Measurements from ENCODE around the gene KIAA1549.

The KIAA1549 gene

DNA sequence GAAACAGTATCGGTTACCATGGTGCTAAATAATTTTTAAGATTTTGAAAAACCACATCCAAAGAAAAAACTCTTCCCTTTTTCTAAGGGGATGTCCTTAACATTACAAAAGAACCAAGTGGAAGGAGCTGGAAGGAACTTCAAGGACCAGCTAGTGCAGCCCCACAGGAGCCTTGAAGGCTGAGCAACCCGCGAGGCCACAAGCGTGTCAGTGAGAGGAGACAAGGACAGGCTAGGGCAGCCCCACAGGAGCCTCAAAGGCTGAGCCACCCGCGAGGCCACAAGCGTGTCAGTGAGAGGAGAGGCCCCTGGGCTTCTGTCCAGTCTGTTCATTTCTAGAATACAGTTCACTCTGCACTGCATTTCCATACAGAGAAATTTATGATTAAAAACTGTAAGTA lies 103.1 kb downstream of the KIAA1549 start:
- no peaks in the 10 kb centered on the region for H3K9me3 ChIP-seq (ENCODE audit: control insufficient read depth, low read length)
- H3K9ac ChIP-seq (ENCODE audit: low read length): no peak overlapping the region
- DNase-seq (ENCODE audit: low read depth): no peak
- H3K4me1 ChIP-seq (ENCODE audit: control insufficient read depth, insufficient read depth, low read length): peaks cover 8% of the 10 kb centered on the region
- no peaks in the 10 kb centered on the region for H3K36me3 ChIP-seq (ENCODE audit: control insufficient read depth, insufficient read depth, low read length, severe bottlenecking)
- H3K4me3 ChIP-seq (ENCODE audit: low read length): no peak overlapping the region
- H3K27me3 ChIP-seq (replicated peaks; ENCODE audit: control insufficient read depth, insufficient read depth, low read length): no peaks in the 10 kb centered on the region

DNA sequence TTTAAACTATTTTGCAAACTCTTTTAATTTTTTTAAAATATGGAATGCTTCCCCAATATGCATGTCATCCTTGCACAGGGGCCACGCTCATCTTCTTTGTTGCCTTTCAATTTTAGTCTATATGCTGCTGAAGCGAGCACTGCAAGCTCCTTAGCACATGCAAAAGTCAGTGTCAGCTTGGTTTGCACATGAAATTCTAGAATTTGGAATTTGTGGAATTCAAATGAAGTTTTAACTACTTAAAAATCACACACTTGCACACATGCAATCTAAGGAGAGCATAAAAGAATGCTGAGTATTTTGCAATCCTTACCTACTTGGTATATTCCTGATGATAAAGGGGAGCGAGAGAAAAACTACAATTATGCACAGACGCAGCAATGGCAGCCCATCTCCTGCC lies 104.9 kb downstream of the KIAA1549 start:
- peak; percentile 29 for DNase-seq (ENCODE audit: low read depth)

DNA sequence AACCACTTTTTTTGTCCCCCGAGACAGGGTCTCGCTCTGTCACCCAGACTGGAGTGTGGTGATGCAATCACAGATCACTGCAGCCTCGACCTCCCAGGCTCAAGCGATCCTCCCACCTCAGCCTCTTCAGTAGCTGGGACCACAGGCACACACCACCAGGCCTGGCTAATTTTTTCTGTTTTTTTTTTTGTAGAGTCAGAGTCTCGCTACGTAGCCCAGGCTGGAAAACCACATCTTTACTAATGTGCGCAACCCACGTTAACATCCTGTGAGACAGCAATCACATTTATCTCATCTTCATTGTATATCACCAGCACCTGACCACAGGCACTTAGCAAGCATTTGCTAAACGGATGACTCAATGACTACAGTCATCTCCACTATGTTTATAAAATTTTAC lies 105.4 kb downstream of the KIAA1549 start:
- Histone ChIP-seq H3K27me3 (replicated peaks; ENCODE audit: control insufficient read depth, insufficient read depth, low read length) (no peaks in the 10 kb centered on the region), H3K36me3 (ENCODE audit: control insufficient read depth, insufficient read depth, low read length, severe bottlenecking) (no peaks in the 10 kb centered on the region), H3K9ac (ENCODE audit: low read length) (no peak overlapping the region), H3K4me3 (ENCODE audit: low read length) (no peak overlapping the region), H3K9me3 (ENCODE audit: control insufficient read depth, low read length) (no peaks in the 10 kb centered on the region), H3K4me1 (ENCODE audit: control insufficient read depth, insufficient read depth, low read length) (peaks cover 1% of the 10 kb centered on the region)
- peak; percentile 48 for DNase-seq (ENCODE audit: low read depth)

More for the DNA sequence above, 104.9 kb downstream of the KIAA1549 start:
- Histone ChIP-seq H3K9ac (ENCODE audit: low read length) (no peak overlapping the region), H3K36me3 (ENCODE audit: control insufficient read depth, insufficient read depth, low read length, severe bottlenecking) (no peaks in the 10 kb centered on the region), H3K4me1 (ENCODE audit: control insufficient read depth, insufficient read depth, low read length) (peaks cover 5% of the 10 kb centered on the region), H3K4me3 (ENCODE audit: low read length) (no peak overlapping the region), H3K9me3 (ENCODE audit: control insufficient read depth, low read length) (no peaks in the 10 kb centered on the region), H3K27me3 (replicated peaks; ENCODE audit: control insufficient read depth, insufficient read depth, low read length) (no peaks in the 10 kb centered on the region)

DNA sequence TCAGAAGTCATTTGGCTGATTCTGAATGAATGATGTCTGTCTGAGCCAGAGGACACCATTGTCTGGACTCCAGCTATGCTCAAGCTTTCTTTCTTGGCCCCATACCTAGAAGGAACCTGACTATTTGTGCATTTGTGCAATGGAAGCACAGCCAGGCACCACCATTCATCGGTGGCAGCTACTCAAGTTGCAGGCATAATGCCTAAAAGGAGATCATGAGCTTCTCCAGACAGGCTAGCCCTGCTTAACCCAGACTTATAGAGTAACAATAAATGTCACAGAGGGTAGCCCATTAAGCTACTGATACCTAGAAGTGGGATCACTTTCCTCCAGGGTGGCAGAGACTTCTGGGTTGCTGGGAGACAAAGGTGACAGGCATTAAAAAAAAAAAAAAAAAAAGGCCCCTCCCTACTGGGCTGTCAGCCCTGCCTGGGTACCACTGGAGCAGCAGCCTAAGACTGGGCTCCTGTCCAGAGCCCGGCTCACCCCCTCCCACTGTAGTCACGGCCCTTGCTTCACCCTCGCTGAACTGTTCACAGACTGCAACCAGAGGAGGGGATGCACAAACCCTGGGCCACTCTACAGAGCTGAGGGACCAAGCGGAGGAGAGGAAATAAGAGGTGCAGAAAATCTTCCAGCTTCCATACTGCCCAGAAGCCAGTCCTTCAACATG lies 107.8 kb downstream of the KIAA1549 start:
- no peak overlapping the region for H3K4me3 ChIP-seq (ENCODE audit: low read length)
- no peaks in the 10 kb centered on the region for H3K36me3 ChIP-seq (ENCODE audit: control insufficient read depth, insufficient read depth, low read length, severe bottlenecking)
- no peaks in the 10 kb centered on the region for H3K4me1 ChIP-seq (ENCODE audit: control insufficient read depth, insufficient read depth, low read length)
- no peak for DNase-seq (ENCODE audit: low read depth)
- H3K9ac ChIP-seq (ENCODE audit: low read length): no peak overlapping the region
- H3K27me3 ChIP-seq (replicated peaks; ENCODE audit: control insufficient read depth, insufficient read depth, low read length): no peaks in the 10 kb centered on the region
- no peaks in the 10 kb centered on the region for H3K9me3 ChIP-seq (ENCODE audit: control insufficient read depth, low read length)

DNA sequence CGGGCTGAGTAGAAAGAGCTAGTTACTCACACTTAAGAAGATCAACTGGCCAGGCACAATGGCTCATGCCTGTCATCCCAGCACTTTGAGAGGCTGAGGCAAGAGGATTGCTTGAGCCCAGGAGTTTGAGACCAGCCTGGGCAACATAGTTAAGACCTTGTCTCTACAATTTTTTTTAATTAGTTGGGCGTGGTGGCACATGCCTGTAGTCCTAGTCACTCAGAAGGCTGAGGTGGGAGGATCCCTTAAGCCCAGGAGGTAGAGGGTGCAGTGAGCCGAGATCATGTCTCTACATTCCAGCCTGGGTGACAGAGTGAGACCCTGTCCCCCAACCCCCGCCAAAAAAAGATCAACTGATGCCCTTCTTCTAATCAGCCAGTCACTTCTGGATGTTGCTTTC lies 108.6 kb downstream of the KIAA1549 start:
- no peak overlapping the region for H3K9ac ChIP-seq (ENCODE audit: low read length)
- H3K9me3 ChIP-seq (ENCODE audit: control insufficient read depth, low read length): no peaks in the 10 kb centered on the region
- H3K27me3 ChIP-seq (replicated peaks; ENCODE audit: control insufficient read depth, insufficient read depth, low read length): no peaks in the 10 kb centered on the region
- DNase-seq (ENCODE audit: low read depth): peak; percentile 27
- H3K4me3 ChIP-seq (ENCODE audit: low read length): no peak overlapping the region
- H3K4me1 ChIP-seq (ENCODE audit: control insufficient read depth, insufficient read depth, low read length): no peaks in the 10 kb centered on the region
- H3K36me3 ChIP-seq (ENCODE audit: control insufficient read depth, insufficient read depth, low read length, severe bottlenecking): no peaks in the 10 kb centered on the region

DNA sequence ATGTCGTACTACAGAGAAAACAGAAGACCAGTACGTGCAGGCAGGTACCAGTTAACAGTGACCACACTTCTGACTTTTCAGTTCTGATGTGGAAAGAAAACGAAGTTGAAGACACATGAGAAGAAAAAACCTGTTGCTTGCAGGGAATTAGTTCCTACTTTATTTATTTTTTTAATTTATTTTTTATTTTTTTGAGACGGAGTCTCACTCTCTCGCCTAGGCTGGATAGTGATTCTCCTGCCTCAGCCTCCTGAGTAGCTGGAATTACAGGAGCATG lies 109.4 kb downstream of the KIAA1549 start:
- Histone ChIP-seq H3K27me3 (replicated peaks; ENCODE audit: control insufficient read depth, insufficient read depth, low read length) (no peaks in the 10 kb centered on the region), H3K4me3 (ENCODE audit: low read length) (no peak overlapping the region), H3K9me3 (ENCODE audit: control insufficient read depth, low read length) (no peaks in the 10 kb centered on the region), H3K9ac (ENCODE audit: low read length) (no peak overlapping the region), H3K36me3 (ENCODE audit: control insufficient read depth, insufficient read depth, low read length, severe bottlenecking) (no peaks in the 10 kb centered on the region), H3K4me1 (ENCODE audit: control insufficient read depth, insufficient read depth, low read length) (no peaks in the 10 kb centered on the region)
- DNase-seq (ENCODE audit: low read depth): no peak

DNA sequence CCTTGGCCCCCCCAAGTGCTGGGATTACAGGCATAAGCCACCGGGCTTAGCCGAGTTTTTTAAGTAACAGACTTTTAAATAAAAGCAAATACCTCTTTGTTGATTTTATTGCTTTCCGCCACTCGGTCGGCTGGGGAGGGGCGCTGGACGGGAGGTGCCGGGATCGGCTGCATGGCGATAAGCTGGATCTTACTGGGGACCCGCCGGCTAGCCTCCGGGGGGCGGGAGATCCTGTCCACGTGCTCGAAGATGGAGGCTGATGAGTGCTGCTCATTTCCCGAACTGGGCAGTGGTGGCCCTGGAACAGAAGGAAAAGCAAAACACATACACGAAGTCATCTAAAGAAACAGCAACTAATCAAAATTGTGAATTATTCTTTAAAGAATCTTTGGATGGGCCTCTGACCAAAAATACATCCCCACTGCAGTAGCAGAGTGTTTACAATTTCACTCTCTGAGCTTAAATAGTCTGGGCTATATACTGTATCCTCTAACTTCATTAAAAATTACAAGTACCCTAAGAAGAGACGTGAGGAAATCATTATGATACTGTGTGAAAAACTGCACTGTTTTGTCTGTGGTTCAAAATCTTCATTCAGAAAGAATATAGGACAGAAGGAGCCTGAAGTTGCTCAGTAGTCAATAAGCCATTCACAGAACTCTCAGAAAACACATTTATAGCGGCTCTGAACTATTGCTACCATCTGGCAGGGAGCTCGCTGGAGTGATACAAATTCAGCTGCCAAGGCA lies 110.0 kb downstream of the KIAA1549 start:
- H3K27me3 ChIP-seq (replicated peaks; ENCODE audit: control insufficient read depth, insufficient read depth, low read length): no peaks in the 10 kb centered on the region
- H3K4me3 ChIP-seq (ENCODE audit: low read length): no peak overlapping the region
- H3K9ac ChIP-seq (ENCODE audit: low read length): no peak overlapping the region
- DNase-seq (ENCODE audit: low read depth): no peak
- H3K4me1 ChIP-seq (ENCODE audit: control insufficient read depth, insufficient read depth, low read length): no peaks in the 10 kb centered on the region
- H3K36me3 ChIP-seq (ENCODE audit: control insufficient read depth, insufficient read depth, low read length, severe bottlenecking): no peaks in the 10 kb centered on the region
- H3K9me3 ChIP-seq (ENCODE audit: control insufficient read depth, low read length): no peaks in the 10 kb centered on the region

DNA sequence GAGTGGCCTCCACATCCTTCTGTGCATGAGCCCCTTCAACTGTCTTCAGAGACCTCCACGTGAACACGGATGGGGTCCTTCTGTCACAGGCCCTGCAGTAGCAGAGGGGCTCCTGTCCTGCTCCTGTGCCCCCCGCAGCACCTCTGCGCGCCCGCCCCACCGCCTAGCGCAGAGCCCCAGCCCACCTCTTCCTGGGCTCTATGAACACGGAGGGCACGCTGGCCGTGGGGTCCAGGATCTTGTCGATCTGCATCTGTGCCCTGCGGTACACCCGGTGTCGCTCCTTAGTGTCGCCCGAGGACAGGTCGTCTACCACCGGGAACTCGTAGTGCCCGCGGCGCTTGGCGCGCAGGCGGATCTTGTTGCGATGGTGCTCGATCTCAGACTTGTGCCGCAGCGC lies 111.8 kb downstream of the KIAA1549 start:
- no peak overlapping the region for H3K4me3 ChIP-seq (ENCODE audit: low read length)
- no peaks in the 10 kb centered on the region for H3K27me3 ChIP-seq (replicated peaks; ENCODE audit: control insufficient read depth, insufficient read depth, low read length)
- DNase-seq (ENCODE audit: low read depth): no peak
- peaks cover 8% of the 10 kb centered on the region for H3K4me1 ChIP-seq (ENCODE audit: control insufficient read depth, insufficient read depth, low read length)
- no peaks in the 10 kb centered on the region for H3K9me3 ChIP-seq (ENCODE audit: control insufficient read depth, low read length)
- H3K36me3 ChIP-seq (ENCODE audit: control insufficient read depth, insufficient read depth, low read length, severe bottlenecking): no peaks in the 10 kb centered on the region
- no peak overlapping the region for H3K9ac ChIP-seq (ENCODE audit: low read length)

DNA sequence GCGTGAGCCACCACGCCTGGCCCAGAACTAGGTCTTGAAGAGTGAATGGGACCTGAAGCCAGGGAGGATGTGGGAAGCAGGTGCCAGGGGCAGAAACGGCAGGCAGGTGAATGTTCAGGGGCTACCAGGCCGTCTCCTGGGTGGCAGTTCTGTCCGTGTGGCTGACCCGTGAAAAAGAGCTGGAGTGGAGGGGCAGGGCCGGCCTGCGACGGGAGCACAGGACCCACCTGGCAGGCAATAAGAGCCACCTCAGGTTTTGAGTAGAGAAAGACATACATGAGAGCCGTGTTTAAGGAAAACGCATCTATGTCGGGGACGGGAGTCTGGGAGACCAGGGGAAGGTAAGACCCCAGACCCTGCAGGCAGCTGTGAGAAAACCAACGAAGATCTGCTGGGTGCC lies 112.5 kb downstream of the KIAA1549 start:
- Histone ChIP-seq H3K4me1 (ENCODE audit: control insufficient read depth, insufficient read depth, low read length) (peaks cover 9% of the 10 kb centered on the region), H3K9me3 (ENCODE audit: control insufficient read depth, low read length) (no peaks in the 10 kb centered on the region), H3K4me3 (ENCODE audit: low read length) (no peak overlapping the region), H3K27me3 (replicated peaks; ENCODE audit: control insufficient read depth, insufficient read depth, low read length) (no peaks in the 10 kb centered on the region), H3K36me3 (ENCODE audit: control insufficient read depth, insufficient read depth, low read length, severe bottlenecking) (no peaks in the 10 kb centered on the region), H3K9ac (ENCODE audit: low read length) (no peak overlapping the region)
- no peak for DNase-seq (ENCODE audit: low read depth)

DNA sequence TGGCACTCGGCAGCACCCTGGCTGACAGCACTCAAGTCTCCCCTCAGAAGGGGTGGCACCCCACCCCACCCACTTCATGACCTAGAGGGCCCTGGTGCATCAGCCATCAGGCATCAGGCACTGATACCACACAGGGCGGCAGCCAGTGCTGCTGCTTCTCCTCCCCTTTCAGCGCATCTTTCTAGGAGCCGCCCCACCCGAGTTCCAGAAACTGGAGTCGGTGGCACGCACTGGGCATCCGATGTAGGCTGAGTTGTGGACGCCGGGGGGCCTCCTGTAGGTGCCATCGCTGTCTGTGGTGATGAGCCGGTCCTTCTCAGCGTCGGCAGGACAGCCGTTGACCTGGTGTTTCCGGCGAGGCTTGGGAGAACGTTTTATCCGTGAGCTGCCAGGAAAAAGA lies 113.4 kb downstream of the KIAA1549 start:
- no peak overlapping the region for H3K9ac ChIP-seq (ENCODE audit: low read length)
- H3K4me1 ChIP-seq (ENCODE audit: control insufficient read depth, insufficient read depth, low read length): peaks cover 9% of the 10 kb centered on the region
- H3K4me3 ChIP-seq (ENCODE audit: low read length): no peak overlapping the region
- no peak for DNase-seq (ENCODE audit: low read depth)
- no peaks in the 10 kb centered on the region for H3K27me3 ChIP-seq (replicated peaks; ENCODE audit: control insufficient read depth, insufficient read depth, low read length)
- no peaks in the 10 kb centered on the region for H3K9me3 ChIP-seq (ENCODE audit: control insufficient read depth, low read length)
- no peaks in the 10 kb centered on the region for H3K36me3 ChIP-seq (ENCODE audit: control insufficient read depth, insufficient read depth, low read length, severe bottlenecking)

DNA sequence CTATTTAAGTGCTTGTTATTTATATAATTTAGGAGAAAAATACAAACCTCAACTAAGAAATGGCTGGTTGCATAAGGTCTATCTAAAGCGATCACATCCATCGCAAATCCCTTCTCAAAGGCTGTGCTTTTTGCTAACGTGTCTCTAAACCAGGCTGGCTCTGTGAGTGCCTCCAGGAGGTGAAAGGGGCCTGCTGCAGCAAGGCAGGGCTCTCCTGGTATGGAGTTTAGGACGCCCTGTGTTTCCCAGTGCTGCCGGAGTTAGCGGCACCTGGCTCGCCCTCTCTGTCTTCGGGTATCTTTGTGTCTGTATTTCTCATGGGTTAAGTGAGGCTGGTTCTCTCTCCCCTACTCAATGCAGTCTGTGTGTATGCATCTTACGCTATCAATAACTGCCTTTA lies 114.8 kb downstream of the KIAA1549 start:
- no peak for DNase-seq (ENCODE audit: low read depth)
- H3K4me1 ChIP-seq (ENCODE audit: control insufficient read depth, insufficient read depth, low read length): peaks cover 9% of the 10 kb centered on the region
- H3K4me3 ChIP-seq (ENCODE audit: low read length): no peak overlapping the region
- H3K9ac ChIP-seq (ENCODE audit: low read length): no peak overlapping the region
- no peaks in the 10 kb centered on the region for H3K27me3 ChIP-seq (replicated peaks; ENCODE audit: control insufficient read depth, insufficient read depth, low read length)
- H3K36me3 ChIP-seq (ENCODE audit: control insufficient read depth, insufficient read depth, low read length, severe bottlenecking): no peaks in the 10 kb centered on the region
- H3K9me3 ChIP-seq (ENCODE audit: control insufficient read depth, low read length): no peaks in the 10 kb centered on the region

DNA sequence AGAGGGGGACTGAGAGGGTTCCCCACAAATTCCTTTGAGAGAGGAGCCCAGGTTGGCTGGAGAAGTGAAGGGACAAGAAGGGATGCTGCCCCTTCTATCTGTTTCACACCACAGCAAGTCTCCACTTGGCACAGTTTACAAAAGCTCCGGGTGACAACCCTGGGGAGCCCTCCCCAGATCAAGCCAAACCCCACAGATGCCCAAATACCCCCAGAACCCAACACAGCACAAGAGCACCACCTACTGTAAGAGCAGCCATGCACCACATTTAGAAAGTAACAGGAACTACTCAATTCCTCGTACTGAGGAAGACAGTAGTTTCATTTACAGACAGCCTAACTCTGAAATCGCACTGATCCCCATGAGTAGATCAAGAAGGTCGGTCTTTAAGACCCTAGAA lies 115.3 kb downstream of the KIAA1549 start:
- no peak overlapping the region for H3K9ac ChIP-seq (ENCODE audit: low read length)
- no peak for DNase-seq (ENCODE audit: low read depth)
- no peaks in the 10 kb centered on the region for H3K36me3 ChIP-seq (ENCODE audit: control insufficient read depth, insufficient read depth, low read length, severe bottlenecking)

More for the DNA sequence above, 115.3 kb downstream of the KIAA1549 start:
- peaks cover 9% of the 10 kb centered on the region for H3K4me1 ChIP-seq (ENCODE audit: control insufficient read depth, insufficient read depth, low read length)
- H3K9me3 ChIP-seq (ENCODE audit: control insufficient read depth, low read length): no peaks in the 10 kb centered on the region
- H3K27me3 ChIP-seq (replicated peaks; ENCODE audit: control insufficient read depth, insufficient read depth, low read length): no peaks in the 10 kb centered on the region
- no peak overlapping the region for H3K4me3 ChIP-seq (ENCODE audit: low read length)

Measured in adipocyte (in vitro differentiated cells).